ENCODE results near the gene PTX4. TPM values are rescaled to one million over a fixed set of nuclear protein-coding genes. Genes with fewer than 3 reads are reported as not detected.
A peak's percentile ranks its signal among the peaks of the same experiment; 100 is the strongest.

PTX4 gene
- total RNA-seq, 1 experiment from 2014 or later: 0.22 TPM

GRCh38 chr16:1474082-1474795 is 14.5 kb downstream of the PTX4 start:
- POLR2A ChIA-PET (ENCODE audit: unreplicated experiment): no interaction called here
- Histone ChIP-seq H3K4me2 (ENCODE audit: low read length) (peak overlapping the region; percentile 82), H3K79me2 (ENCODE audit: low read length) (peaks cover 32% of the 10 kb centered on the region), H3K27me3 (ENCODE audit: low read length) (no peaks in the 10 kb centered on the region), H3K27ac (ENCODE audit: low read length) (no peak overlapping the region; the same call in 1 of the 2 replicates), H4K20me1 (ENCODE audit: low read length) (no peaks in the 10 kb centered on the region), H3F3A (ENCODE audit: low read length, unreplicated experiment) (no peaks in the 10 kb centered on the region), H3K9me2 (replicated peaks; ENCODE audit: low read length) (no peaks in the 10 kb centered on the region), H3K4me3 (ENCODE audit: low read length) (peak overlapping the region; percentile 79), H3K9ac (ENCODE audit: low read length) (peak overlapping the region; percentile 79), H2AFZ (ENCODE audit: low read length) (peak overlapping the region; percentile 87; the same call in 1 of the 2 replicates), H3K36me3 (ENCODE audit: low read depth, low read length) (no peaks in the 10 kb centered on the region), H3K4me1 (ENCODE audit: insufficient read depth, low read length) (peaks cover 5% of the 10 kb centered on the region; the same call in 1 of the 2 replicates), H3K9me3 (ENCODE audit: low read length) (no peaks in the 10 kb centered on the region)
- DNase-seq (peak; percentile 3), ATAC-seq (peak; percentile 56)
- BruUV-seq (replicated peaks): TSS peak; percentile 76
- CTCF ChIA-PET: no interaction called here
- intact Hi-C loops (cut with micrococcal nuclease): no loop called here
- TF ChIP-seq EZH2phosphoT487 (IDR thresholded peaks at IDR 0.05; ENCODE audit: borderline replicate concordance, low read length): no peak
- TF ChIP-seq EZH2 (IDR thresholded peaks at IDR 0.05; ENCODE audit: low read length, unreplicated experiment): no peak
- TF ChIP-seq, protein P1, sequence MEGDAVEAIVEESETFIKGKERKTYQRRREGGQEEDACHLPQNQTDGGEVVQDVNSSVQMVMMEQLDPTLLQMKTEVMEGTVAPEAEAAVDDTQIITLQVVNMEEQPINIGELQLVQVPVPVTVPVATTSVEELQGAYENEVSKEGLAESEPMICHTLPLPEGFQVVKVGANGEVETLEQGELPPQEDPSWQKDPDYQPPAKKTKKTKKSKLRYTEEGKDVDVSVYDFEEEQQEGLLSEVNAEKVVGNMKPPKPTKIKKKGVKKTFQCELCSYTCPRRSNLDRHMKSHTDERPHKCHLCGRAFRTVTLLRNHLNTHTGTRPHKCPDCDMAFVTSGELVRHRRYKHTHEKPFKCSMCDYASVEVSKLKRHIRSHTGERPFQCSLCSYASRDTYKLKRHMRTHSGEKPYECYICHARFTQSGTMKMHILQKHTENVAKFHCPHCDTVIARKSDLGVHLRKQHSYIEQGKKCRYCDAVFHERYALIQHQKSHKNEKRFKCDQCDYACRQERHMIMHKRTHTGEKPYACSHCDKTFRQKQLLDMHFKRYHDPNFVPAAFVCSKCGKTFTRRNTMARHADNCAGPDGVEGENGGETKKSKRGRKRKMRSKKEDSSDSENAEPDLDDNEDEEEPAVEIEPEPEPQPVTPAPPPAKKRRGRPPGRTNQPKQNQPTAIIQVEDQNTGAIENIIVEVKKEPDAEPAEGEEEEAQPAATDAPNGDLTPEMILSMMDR (conservative IDR thresholded peaks at IDR 0.05; ENCODE audit: low read depth, low read length): no peak

DNA sequence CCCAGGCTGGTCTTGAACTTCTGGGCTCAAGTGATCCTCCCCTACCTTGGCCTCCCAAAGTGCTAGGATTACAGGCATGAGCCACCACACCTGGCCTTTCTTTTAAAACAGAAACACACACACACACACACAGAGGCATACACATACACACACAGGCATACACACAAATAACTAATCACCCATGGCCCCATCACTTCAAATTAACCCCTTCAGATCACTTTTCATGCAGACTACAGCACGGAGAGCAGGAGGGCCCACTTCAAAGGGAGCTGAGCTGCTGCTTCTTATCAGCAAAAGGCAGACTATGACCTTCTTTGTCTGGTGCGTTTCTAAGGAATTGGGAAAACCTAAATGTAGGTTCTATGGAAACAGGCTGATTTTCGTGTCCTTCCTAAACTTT is 15.8 kb downstream of the PTX4 start:
- H3K27me3 ChIP-seq (ENCODE audit: low read length): no peaks in the 10 kb centered on the region
- no peak overlapping the region for H3K4me3 ChIP-seq (ENCODE audit: low read length)
- H3K79me2 ChIP-seq (ENCODE audit: low read length): peaks cover 36% of the 10 kb centered on the region
- no peak for TF ChIP-seq EZH2phosphoT487 (IDR thresholded peaks at IDR 0.05; ENCODE audit: borderline replicate concordance, low read length)
- no peaks in the 10 kb centered on the region for H3K36me3 ChIP-seq (ENCODE audit: low read depth, low read length)
- no peaks in the 10 kb centered on the region for H3K9me3 ChIP-seq (ENCODE audit: low read length)
- no peaks in the 10 kb centered on the region for H4K20me1 ChIP-seq (ENCODE audit: low read length)
- POLR2A ChIA-PET (ENCODE audit: unreplicated experiment): no interaction called here
- BruUV-seq (replicated peaks): TSS peak; percentile 16
- H3K9me2 ChIP-seq (replicated peaks; ENCODE audit: low read length): no peaks in the 10 kb centered on the region
- CTCF ChIA-PET: no interaction called here
- intact Hi-C loops (cut with micrococcal nuclease): no loop called here
- H3K27ac ChIP-seq (ENCODE audit: low read length): no peak overlapping the region
- no peak overlapping the region for H3K9ac ChIP-seq (ENCODE audit: low read length)
- H3F3A ChIP-seq (ENCODE audit: low read length, unreplicated experiment): no peaks in the 10 kb centered on the region
- ATAC-seq (no peak), DNase-seq (no peak)
- no peak overlapping the region for H2AFZ ChIP-seq (ENCODE audit: low read length)
- no peak overlapping the region for H3K4me2 ChIP-seq (ENCODE audit: low read length)
- H3K4me1 ChIP-seq (ENCODE audit: insufficient read depth, low read length): peaks cover 5% of the 10 kb centered on the region; the same call in 1 of the 2 replicates

- Histone ChIP-seq H3K27me3 (ENCODE audit: low read length) (no peaks in the 10 kb centered on the region), H4K20me1 (ENCODE audit: low read length) (no peaks in the 10 kb centered on the region), H3K79me2 (ENCODE audit: low read length) (peaks cover 43% of the 10 kb centered on the region), H2AFZ (ENCODE audit: low read length) (no peak overlapping the region), H3K4me2 (ENCODE audit: low read length) (no peak overlapping the region), H3K4me3 (ENCODE audit: low read length) (no peak overlapping the region), H3F3A (ENCODE audit: low read length, unreplicated experiment) (no peaks in the 10 kb centered on the region), H3K27ac (ENCODE audit: low read length) (no peak overlapping the region), H3K9me2 (replicated peaks; ENCODE audit: low read length) (no peaks in the 10 kb centered on the region), H3K4me1 (ENCODE audit: insufficient read depth, low read length) (peaks cover 5% of the 10 kb centered on the region; the same call in 1 of the 2 replicates), H3K9ac (ENCODE audit: low read length) (no peak overlapping the region), H3K9me3 (ENCODE audit: low read length) (no peaks in the 10 kb centered on the region), H3K36me3 (ENCODE audit: low read depth, low read length) (no peaks in the 10 kb centered on the region)
- BruUV-seq (replicated peaks): no TSS peak
- DNase-seq (no peak), ATAC-seq (no peak)
- POLR2A ChIA-PET (ENCODE audit: unreplicated experiment): interaction anchor here (0.5 kb wide), 1 partner anchor 58 kb away, joined by 3 read pairs; no protein-coding TSS in a partner anchor
- CTCF ChIA-PET: no interaction called here
- TF ChIP-seq EZH2 (IDR thresholded peaks at IDR 0.05; ENCODE audit: low read length, unreplicated experiment) (no peak), EZH2phosphoT487 (IDR thresholded peaks at IDR 0.05; ENCODE audit: borderline replicate concordance, low read length) (no peak)
- TF ChIP-seq, protein P1 (conservative IDR thresholded peaks at IDR 0.05; ENCODE audit: low read depth, low read length): no peak
- intact Hi-C loops (cut with micrococcal nuclease): no loop called here
Observed at GRCh38 chr16:1471569-1472194, 17.1 kb downstream of the PTX4 start.

All from PC-3 (cell line).